ENCODE data around the gene TERB1.

DNA sequence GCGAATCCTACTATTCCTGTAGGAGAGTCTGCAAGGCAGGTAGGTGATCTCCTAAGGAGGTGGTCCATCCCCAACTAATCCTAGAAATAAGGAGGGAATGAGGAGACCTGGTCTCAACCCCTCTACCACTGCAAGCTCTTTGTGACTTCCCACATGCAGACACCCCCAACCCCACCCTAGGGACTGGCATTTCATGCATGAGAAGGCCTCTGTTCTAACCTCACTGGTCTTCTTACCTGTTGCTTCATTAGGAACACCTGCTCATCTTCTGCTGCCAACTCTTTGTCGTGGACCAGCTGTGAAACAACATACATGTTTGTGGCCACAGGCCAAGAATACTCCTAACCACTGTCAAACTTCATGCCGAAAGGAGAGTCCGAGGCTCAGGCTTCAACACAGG is 72.6 kb downstream of the TERB1 start:
- TF ChIP-seq POLR2AphosphoS5 (IDR thresholded peaks at IDR 0.05; ENCODE audit: low read depth, low read length) (no peak), EZH2phosphoT487 (IDR thresholded peaks at IDR 0.05; ENCODE audit: borderline replicate concordance) (no peak), ZFX (IDR thresholded peaks at IDR 0.05) (no peak), EZH2 (IDR thresholded peaks at IDR 0.05) (no peak), ELF1 (IDR thresholded peaks at IDR 0.05; ENCODE audit: borderline replicate concordance, low read depth) (no peak)
- TF ChIP-seq, protein P1, sequence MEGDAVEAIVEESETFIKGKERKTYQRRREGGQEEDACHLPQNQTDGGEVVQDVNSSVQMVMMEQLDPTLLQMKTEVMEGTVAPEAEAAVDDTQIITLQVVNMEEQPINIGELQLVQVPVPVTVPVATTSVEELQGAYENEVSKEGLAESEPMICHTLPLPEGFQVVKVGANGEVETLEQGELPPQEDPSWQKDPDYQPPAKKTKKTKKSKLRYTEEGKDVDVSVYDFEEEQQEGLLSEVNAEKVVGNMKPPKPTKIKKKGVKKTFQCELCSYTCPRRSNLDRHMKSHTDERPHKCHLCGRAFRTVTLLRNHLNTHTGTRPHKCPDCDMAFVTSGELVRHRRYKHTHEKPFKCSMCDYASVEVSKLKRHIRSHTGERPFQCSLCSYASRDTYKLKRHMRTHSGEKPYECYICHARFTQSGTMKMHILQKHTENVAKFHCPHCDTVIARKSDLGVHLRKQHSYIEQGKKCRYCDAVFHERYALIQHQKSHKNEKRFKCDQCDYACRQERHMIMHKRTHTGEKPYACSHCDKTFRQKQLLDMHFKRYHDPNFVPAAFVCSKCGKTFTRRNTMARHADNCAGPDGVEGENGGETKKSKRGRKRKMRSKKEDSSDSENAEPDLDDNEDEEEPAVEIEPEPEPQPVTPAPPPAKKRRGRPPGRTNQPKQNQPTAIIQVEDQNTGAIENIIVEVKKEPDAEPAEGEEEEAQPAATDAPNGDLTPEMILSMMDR (IDR thresholded peaks at IDR 0.05 in 2 of 3, conservative IDR thresholded peaks at IDR 0.05 in 1 of 3; ENCODE audit: borderline replicate concordance in 1 of 3, insufficient read depth in 1 of 3, low read depth in 2 of 3, low read length in 2 of 3), result no peak
- TF ChIP-seq, protein P2, sequence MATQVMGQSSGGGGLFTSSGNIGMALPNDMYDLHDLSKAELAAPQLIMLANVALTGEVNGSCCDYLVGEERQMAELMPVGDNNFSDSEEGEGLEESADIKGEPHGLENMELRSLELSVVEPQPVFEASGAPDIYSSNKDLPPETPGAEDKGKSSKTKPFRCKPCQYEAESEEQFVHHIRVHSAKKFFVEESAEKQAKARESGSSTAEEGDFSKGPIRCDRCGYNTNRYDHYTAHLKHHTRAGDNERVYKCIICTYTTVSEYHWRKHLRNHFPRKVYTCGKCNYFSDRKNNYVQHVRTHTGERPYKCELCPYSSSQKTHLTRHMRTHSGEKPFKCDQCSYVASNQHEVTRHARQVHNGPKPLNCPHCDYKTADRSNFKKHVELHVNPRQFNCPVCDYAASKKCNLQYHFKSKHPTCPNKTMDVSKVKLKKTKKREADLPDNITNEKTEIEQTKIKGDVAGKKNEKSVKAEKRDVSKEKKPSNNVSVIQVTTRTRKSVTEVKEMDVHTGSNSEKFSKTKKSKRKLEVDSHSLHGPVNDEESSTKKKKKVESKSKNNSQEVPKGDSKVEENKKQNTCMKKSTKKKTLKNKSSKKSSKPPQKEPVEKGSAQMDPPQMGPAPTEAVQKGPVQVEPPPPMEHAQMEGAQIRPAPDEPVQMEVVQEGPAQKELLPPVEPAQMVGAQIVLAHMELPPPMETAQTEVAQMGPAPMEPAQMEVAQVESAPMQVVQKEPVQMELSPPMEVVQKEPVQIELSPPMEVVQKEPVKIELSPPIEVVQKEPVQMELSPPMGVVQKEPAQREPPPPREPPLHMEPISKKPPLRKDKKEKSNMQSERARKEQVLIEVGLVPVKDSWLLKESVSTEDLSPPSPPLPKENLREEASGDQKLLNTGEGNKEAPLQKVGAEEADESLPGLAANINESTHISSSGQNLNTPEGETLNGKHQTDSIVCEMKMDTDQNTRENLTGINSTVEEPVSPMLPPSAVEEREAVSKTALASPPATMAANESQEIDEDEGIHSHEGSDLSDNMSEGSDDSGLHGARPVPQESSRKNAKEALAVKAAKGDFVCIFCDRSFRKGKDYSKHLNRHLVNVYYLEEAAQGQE (IDR thresholded peaks at IDR 0.05; ENCODE audit: low read depth), result no peak
